ENCODE results near the gene GARRE1. TPM values are rescaled to one million over a fixed set of nuclear protein-coding genes. Genes with fewer than 3 reads are reported as not detected.
"Not testable (repeated sequence)": the region's sequence is repeated elsewhere in the genome, so short reads cannot be mapped to it uniquely, and the experiment has no call there.

The GARRE1 gene, protein sequence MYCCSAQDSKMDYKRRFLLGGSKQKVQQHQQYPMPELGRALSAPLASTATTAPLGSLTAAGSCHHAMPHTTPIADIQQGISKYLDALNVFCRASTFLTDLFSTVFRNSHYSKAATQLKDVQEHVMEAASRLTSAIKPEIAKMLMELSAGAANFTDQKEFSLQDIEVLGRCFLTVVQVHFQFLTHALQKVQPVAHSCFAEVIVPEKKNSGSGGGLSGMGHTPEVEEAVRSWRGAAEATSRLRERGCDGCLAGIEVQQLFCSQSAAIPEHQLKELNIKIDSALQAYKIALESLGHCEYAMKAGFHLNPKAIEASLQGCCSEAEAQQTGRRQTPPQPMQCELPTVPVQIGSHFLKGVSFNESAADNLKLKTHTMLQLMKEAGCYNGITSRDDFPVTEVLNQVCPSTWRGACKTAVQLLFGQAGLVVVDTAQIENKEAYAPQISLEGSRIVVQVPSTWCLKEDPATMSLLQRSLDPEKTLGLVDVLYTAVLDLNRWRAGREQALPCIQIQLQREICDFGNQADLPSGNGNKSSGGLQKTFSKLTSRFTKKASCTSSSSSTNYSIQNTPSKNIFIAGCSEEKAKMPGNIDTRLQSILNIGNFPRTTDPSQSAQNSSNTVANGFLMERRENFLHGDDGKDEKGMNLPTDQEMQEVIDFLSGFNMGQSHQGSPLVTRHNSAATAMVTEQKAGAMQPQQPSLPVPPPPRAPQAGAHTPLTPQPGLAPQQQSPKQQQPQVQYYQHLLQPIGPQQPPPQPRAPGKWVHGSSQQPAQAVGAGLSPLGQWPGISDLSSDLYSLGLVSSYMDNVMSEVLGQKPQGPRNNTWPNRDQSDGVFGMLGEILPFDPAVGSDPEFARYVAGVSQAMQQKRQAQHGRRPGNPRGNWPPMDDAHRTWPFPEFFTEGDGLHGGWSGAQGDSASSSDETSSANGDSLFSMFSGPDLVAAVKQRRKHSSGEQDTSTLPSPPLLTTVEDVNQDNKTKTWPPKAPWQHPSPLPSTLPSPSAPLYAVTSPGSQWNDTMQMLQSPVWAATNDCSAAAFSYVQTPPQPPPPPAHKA (N-terminal part only)
- total RNA-seq: 10 to 100 TPM; 16.3 to 34.7 (median 22.3) TPM
- polyA plus RNA-seq: 10 to 100 TPM in 1 of 2 donors, 1 to 10 TPM in 1; 7.8 to 12.9 TPM
- long read RNA-seq, donor 1, partial matches to known transcripts: 5 of 7 reads
- long read RNA-seq, donor 1, other reads (novel, unspliced or antisense): 2 of 7 reads
- long read RNA-seq, donor 2, full-length matches to known transcripts: 4 of 12 reads
- long read RNA-seq, donor 2, partial matches to known transcripts: 2 of 12 reads
- long read RNA-seq, donor 2, other reads (novel, unspliced or antisense): 6 of 12 reads
- long read RNA-seq, donor 3, partial matches to known transcripts: 1 of 2 reads
- long read RNA-seq, donor 3, other reads (novel, unspliced or antisense): 1 of 2 reads

DNA sequence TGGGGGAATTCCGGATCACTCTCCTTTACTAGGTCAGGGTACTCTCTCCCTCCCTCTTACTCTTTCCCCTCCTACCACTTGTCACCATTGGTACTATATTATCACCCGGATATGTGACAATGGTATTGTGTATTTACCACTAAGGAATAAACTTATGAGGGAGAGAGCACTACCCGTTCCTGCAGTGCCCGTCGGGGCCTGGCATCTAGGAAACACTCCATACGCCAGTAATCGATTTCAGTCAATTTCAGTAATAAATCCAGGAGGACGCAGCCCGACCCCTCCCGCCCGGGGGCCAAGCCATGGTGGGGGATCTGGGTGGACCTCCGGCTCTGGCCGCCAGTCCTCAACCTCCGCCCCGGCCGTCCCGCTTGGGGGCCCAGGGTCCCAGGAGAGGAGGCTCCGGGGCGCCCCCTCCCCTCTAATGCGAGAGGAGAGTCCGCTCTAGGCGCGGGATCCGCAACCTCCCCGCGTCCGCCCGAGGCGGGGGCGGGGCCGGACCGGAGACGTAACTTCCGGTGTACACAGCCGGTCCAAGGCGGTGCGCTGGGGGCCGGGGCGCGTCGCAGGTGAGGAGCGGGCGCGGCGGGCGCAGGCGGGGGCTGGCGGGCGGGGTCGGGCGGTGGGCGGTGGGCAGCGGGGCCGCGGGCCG, at the start of gene GARRE1:
GARRE1 (plus strand) TSS at position 509 of the 652 bp plus-strand sequence. CDS start 45,920 bp downstream, outside the sequence.
- Histone ChIP-seq H3K9me3 (no peaks in the 10 kb centered on the region), H3K4me3 (peak within 1 kb of the TSS; percentile 66 to 100 (median 84)), H3K4me1 (peaks cover 0 to 41% (median 21%) of the 10 kb centered on the region in 12 donors), H3K27ac (peak within 1 kb of the TSS; percentile 91 to 99 (median 96)), H3K27me3 (peaks cover 0 to 4% (median 0%) of the 10 kb centered on the region in 9 donors), H3K36me3 (no peaks in the 10 kb centered on the region)
- WGBS, 4 donors: 0 to 1% (median 1%) methylated on average over 10 to 56 of the region's 56 CpGs
- TF ChIP-seq POLR2A (IDR thresholded peaks at IDR 0.05): peak; percentile 41 to 82
- TF ChIP-seq, protein P1, sequence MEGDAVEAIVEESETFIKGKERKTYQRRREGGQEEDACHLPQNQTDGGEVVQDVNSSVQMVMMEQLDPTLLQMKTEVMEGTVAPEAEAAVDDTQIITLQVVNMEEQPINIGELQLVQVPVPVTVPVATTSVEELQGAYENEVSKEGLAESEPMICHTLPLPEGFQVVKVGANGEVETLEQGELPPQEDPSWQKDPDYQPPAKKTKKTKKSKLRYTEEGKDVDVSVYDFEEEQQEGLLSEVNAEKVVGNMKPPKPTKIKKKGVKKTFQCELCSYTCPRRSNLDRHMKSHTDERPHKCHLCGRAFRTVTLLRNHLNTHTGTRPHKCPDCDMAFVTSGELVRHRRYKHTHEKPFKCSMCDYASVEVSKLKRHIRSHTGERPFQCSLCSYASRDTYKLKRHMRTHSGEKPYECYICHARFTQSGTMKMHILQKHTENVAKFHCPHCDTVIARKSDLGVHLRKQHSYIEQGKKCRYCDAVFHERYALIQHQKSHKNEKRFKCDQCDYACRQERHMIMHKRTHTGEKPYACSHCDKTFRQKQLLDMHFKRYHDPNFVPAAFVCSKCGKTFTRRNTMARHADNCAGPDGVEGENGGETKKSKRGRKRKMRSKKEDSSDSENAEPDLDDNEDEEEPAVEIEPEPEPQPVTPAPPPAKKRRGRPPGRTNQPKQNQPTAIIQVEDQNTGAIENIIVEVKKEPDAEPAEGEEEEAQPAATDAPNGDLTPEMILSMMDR (IDR thresholded peaks at IDR 0.05): no peak
- peak; percentile 86 to 93 (median 90) for DNase-seq
- intact Hi-C loops (cut with DNase I): loop anchor here in 4 of 10 donors (2.0 to 10.0 kb wide), 3 partner anchors 81 to 83 kb away; no protein-coding TSS in a partner anchor
- ATAC-seq: peak; percentile 91 to 97 (median 92)

DNA sequence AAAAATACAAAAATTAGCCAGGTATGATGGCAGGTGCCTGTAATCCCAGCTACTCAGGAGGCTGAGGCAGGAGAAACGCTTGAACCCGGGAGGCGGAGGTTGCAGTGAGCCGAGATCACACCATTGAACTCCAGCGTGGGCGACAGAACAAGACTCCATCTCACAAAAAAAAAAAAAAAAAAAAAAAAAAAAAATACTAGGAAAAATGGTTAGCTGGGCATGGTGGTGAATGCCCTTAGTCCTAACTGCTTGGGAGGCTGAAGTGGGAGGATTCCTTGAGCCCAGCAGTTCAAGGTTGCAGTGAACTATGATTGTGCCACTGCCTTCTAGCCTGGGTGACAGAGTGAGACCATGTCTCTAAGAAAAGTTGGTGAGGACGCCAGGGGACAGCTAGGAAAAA, 49.0 kb upstream of the GARRE1 start:
- intact Hi-C loops (cut with DNase I); H3K4me1 ChIP-seq; H3K27me3 ChIP-seq; H3K4me3 ChIP-seq; ATAC-seq; H3K27ac ChIP-seq; DNase-seq; H3K9me3 ChIP-seq: not testable (repeated sequence)
- peaks cover 0 to 94% (median 79%) of the 10 kb centered on the region in 9 donors for H3K36me3 ChIP-seq
- WGBS, 4 donors: 94 to 99% (median 96%) methylated on average over 7 of the region's 7 CpGs

DNA sequence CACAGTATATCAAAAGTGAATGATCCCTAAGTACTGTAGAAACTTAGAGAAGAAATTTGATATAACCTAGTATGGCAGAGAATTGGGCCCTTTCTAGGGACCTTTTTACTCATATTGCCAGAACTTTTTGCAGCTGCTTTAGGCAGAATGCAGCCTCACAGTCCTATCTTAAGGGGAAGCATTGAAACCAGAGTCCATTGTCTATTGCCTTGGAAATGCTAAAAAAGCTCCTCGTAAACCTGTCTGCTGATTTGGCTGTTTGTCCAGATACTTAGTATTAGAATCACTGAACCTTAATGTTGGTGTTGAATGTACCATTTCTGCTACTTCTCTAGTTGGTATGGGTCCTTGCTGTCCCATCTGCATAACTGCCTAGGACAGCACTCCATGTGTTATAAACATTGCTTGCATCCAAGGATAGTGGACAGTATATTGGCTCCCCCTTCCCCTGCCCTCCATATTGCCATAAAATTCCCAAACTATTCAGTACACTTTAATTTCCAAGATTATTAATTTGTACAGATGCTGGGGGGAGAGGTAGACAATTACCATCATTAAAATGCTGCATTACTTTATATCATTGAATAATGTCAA, 46.0 kb upstream of the GARRE1 start:
- no peak for DNase-seq
- Histone ChIP-seq H3K9me3 (no peaks in the 10 kb centered on the region), H3K27ac (no peak overlapping the region), H3K27me3 (no peaks in the 10 kb centered on the region), H3K4me3 (no peak overlapping the region), H3K4me1 (no peaks in the 10 kb centered on the region), H3K36me3 (peaks cover 0 to 94% (median 79%) of the 10 kb centered on the region in 9 donors)
- intact Hi-C loops (cut with DNase I): no loop called here
- TF ChIP-seq, protein P1 (IDR thresholded peaks at IDR 0.05): no peak
- no peak for ATAC-seq
- WGBS, 4 donors: 93 to 98% (median 95%) methylated on average over 1 of the region's 1 CpG

Data from heart left ventricle (tissue), 16 donors.